ENCODE measurements around the gene SATL1. TPM values are rescaled to one million over a fixed set of nuclear protein-coding genes. Genes with fewer than 3 reads are reported as not detected.
"Not testable (repeated sequence)": the region's sequence is repeated elsewhere in the genome, so short reads cannot be mapped to it uniquely, and the experiment has no call there.

The SATL1 gene
- total and polyA plus RNA-seq, 2 of the 13 experiments (the other 11 are each of a cell fraction or from before 2014, with no cell fraction given): not detected

DNA sequence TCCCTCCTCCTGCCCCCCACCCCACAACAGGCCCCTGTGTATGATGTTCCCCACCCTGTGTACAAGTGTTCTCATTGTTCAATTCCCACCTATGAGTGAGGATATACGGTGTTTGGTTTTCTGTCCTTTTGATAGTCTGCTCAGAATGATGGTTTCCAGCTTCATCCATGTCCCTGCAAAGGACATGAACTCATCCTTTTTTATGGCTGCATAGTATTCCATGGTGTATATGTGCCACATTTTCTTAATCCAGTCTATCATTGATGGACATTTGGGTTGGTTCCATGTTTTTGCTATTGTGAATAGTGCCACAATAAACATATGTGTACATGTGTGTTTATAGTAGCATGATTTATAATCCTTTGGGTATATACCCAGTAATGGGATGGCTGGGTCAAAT lies 166.3 kb downstream of the SATL1 start:
- intact Hi-C loops (cut with micrococcal nuclease; ENCODE audit: unreplicated experiment); H3K9me3 ChIP-seq (ENCODE audit: low read length); H3K36me3 ChIP-seq (replicated peaks in 1 of 2; ENCODE audit: control insufficient read depth in 1 of 2, insufficient read depth in 2 of 2, low read length in 2 of 2); H3K79me2 ChIP-seq (ENCODE audit: insufficient read depth, low read length); H2AFZ ChIP-seq (ENCODE audit: low read length); DNase-seq (ENCODE audit: low spot score); BruUV-seq (replicated peaks); H3K27ac ChIP-seq (ENCODE audit: extremely low read length, insufficient read depth, low read length); ATAC-seq; H3K4me3 ChIP-seq (replicated peaks in 1 of 3; ENCODE audit: insufficient read depth in 1 of 3, low read depth in 2 of 3, low read length in 3 of 3); H3K4me2 ChIP-seq (ENCODE audit: low read depth, low read length); H3K9ac ChIP-seq (ENCODE audit: insufficient read depth, low read depth, low read length); POLR2A ChIA-PET; CTCF ChIA-PET (ENCODE audit: low intra/inter-chr PET ratio, low total read pairs); H4K20me1 ChIP-seq (ENCODE audit: insufficient read depth, low read length); in situ Hi-C loops (cut with HindIII; ENCODE audit: extremely low pct_ligation_motif_present, low pct_unique_long_range_greater_than_20kb); H3K27me3 ChIP-seq (ENCODE audit: control insufficient read depth in 1 of 2, insufficient read depth in 2 of 2, low read length in 2 of 2); H3K4me1 ChIP-seq (ENCODE audit: insufficient read depth, low read length); FAIRE-seq: not testable (repeated sequence)
- 100% methylated on average over 1 of the region's 1 CpG for WGBS (ENCODE audit: low lambda C conversion rate)

DNA sequence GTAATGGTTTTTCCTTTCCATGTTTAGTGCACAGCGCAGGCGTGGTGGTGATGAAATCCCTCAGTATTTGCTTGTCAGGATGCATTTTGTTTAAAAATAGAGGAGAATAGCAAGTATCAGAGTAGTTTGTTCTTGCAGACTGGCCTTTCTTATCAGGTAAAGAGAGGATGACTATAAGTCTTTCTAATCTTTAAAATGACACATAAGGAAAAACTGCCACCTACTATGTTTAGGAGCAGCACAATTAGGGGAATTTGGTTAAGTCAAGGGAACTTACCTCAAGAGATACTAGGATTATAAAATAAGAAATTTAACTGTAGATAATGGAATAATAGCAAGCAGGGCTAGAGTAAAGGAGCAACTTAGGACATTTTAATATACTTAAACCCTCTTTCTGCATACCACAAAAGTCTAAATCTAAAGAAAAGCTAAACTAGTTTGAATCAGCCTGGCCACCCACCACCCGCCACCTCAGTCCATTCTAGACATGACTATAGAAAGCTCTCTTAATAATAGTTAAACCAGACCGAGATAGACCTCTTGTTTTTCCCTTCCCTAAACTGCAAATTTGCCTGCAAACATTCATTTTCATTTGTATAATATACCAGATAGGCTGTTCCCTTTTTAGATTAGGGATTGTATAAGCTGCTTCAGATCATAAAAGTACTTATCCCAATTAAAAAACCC lies 177.9 kb downstream of the SATL1 start:
- H3K79me2 ChIP-seq (ENCODE audit: insufficient read depth, low read length): no peaks in the 10 kb centered on the region
- H3K27me3 ChIP-seq (ENCODE audit: control insufficient read depth in 1 of 2, insufficient read depth in 2 of 2, low read length in 2 of 2): no peaks in the 10 kb centered on the region
- DNase-seq (ENCODE audit: low spot score) (no peak), ATAC-seq (no peak), FAIRE-seq (no peak)
- CTCF ChIA-PET (ENCODE audit: low intra/inter-chr PET ratio, low total read pairs): no interaction called here
- in situ Hi-C loops (cut with HindIII; ENCODE audit: extremely low pct_ligation_motif_present, low pct_unique_long_range_greater_than_20kb): no loop called here
- 98% methylated on average over 4 of the region's 4 CpGs for WGBS (ENCODE audit: low lambda C conversion rate)
- no peak overlapping the region for H3K4me2 ChIP-seq (ENCODE audit: low read depth, low read length)
- no peak overlapping the region for H3K27ac ChIP-seq (ENCODE audit: extremely low read length, insufficient read depth, low read length)
- intact Hi-C loops (cut with micrococcal nuclease; ENCODE audit: unreplicated experiment): no loop called here
- no peaks in the 10 kb centered on the region for H3K4me1 ChIP-seq (ENCODE audit: insufficient read depth, low read length)
- no peaks in the 10 kb centered on the region for H4K20me1 ChIP-seq (ENCODE audit: insufficient read depth, low read length)
- H2AFZ ChIP-seq (ENCODE audit: low read length): no peak overlapping the region
- no peak overlapping the region for H3K9ac ChIP-seq (ENCODE audit: insufficient read depth, low read depth, low read length)
- no peaks in the 10 kb centered on the region for H3K9me3 ChIP-seq (ENCODE audit: low read length)
- H3K4me3 ChIP-seq (replicated peaks in 1 of 3; ENCODE audit: insufficient read depth in 1 of 3, low read depth in 2 of 3, low read length in 3 of 3): no peak overlapping the region
- H3K36me3 ChIP-seq (replicated peaks in 1 of 2; ENCODE audit: control insufficient read depth in 1 of 2, insufficient read depth in 2 of 2, low read length in 2 of 2): no peaks in the 10 kb centered on the region
- POLR2A ChIA-PET: no interaction called here
- no TSS peak for BruUV-seq (replicated peaks)
- TF ChIP-seq, protein P1, sequence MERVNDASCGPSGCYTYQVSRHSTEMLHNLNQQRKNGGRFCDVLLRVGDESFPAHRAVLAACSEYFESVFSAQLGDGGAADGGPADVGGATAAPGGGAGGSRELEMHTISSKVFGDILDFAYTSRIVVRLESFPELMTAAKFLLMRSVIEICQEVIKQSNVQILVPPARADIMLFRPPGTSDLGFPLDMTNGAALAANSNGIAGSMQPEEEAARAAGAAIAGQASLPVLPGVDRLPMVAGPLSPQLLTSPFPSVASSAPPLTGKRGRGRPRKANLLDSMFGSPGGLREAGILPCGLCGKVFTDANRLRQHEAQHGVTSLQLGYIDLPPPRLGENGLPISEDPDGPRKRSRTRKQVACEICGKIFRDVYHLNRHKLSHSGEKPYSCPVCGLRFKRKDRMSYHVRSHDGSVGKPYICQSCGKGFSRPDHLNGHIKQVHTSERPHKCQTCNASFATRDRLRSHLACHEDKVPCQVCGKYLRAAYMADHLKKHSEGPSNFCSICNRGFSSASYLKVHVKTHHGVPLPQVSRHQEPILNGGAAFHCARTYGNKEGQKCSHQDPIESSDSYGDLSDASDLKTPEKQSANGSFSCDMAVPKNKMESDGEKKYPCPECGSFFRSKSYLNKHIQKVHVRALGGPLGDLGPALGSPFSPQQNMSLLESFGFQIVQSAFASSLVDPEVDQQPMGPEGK (CRISPR knock-in tag; IDR thresholded peaks at IDR 0.05): no peak
- TF ChIP-seq GFI1 (CRISPR knock-in tag; IDR thresholded peaks at IDR 0.05; ENCODE audit: borderline replicate concordance): no peak
- TF ChIP-seq CHCHD3 (CRISPR knock-in tag; IDR thresholded peaks at IDR 0.05): no peak
- no peak for TF ChIP-seq ZNF30 (CRISPR knock-in tag; IDR thresholded peaks at IDR 0.05)
- TF ChIP-seq NAIF1 (CRISPR knock-in tag; IDR thresholded peaks at IDR 0.05; ENCODE audit: borderline replicate concordance): no peak
- TF ChIP-seq, protein P2, sequence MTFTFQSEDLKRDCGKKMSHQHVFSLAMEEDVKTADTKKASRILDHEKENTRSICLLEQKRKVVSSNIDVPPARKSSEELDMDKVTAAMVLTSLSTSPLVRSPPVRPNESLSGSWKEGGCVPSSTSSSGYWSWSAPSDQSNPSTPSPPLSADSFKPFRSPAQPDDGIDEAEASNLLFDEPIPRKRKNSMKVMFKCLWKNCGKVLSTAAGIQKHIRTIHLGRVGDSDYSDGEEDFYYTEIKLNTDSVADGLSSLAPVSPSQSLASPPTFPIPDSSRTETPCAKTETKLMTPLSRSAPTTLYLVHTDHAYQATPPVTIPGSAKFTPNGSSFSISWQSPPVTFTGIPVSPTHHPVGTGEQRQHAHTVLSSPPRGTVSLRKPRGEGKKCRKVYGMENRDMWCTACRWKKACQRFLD (CRISPR knock-in tag; IDR thresholded peaks at IDR 0.05; ENCODE audit: borderline replicate concordance): no peak
- TF ChIP-seq, protein P3, sequence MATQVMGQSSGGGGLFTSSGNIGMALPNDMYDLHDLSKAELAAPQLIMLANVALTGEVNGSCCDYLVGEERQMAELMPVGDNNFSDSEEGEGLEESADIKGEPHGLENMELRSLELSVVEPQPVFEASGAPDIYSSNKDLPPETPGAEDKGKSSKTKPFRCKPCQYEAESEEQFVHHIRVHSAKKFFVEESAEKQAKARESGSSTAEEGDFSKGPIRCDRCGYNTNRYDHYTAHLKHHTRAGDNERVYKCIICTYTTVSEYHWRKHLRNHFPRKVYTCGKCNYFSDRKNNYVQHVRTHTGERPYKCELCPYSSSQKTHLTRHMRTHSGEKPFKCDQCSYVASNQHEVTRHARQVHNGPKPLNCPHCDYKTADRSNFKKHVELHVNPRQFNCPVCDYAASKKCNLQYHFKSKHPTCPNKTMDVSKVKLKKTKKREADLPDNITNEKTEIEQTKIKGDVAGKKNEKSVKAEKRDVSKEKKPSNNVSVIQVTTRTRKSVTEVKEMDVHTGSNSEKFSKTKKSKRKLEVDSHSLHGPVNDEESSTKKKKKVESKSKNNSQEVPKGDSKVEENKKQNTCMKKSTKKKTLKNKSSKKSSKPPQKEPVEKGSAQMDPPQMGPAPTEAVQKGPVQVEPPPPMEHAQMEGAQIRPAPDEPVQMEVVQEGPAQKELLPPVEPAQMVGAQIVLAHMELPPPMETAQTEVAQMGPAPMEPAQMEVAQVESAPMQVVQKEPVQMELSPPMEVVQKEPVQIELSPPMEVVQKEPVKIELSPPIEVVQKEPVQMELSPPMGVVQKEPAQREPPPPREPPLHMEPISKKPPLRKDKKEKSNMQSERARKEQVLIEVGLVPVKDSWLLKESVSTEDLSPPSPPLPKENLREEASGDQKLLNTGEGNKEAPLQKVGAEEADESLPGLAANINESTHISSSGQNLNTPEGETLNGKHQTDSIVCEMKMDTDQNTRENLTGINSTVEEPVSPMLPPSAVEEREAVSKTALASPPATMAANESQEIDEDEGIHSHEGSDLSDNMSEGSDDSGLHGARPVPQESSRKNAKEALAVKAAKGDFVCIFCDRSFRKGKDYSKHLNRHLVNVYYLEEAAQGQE (IDR thresholded peaks at IDR 0.05; ENCODE audit: borderline replicate concordance in 1 of 2, low read depth in 1 of 2, low read length in 2 of 2): no peak
- TF ChIP-seq ZMAT3 (CRISPR knock-in tag; conservative IDR thresholded peaks at IDR 0.05): no peak

Measured in HepG2 (cell line).